Endothelial cell of umbilical vein (primary cell): ENCODE results near the gene SLC8A2. TPM values are rescaled to one million over a fixed set of nuclear protein-coding genes. Genes with fewer than 3 reads are reported as not detected.

Source experiments
- BruUV-seq: library from RNA; stranded (reverse); fragments of 400-500 nt; replicated peaks from 2 replicates; lab custom pipeline; 2021; lab: Mats Ljungman, UMichigan
- CTCF ChIA-PET: fragments of 300-600, 350-600 bp; sonication (Branson Sonifier 250); formaldehyde crosslinking; loops from one replicate; lab custom pipeline; 2021; ENCODE audit warnings: antibody characterized with exemption, inconsistent platforms; lab: Charles Lee
- POLR2A ChIA-PET: fragments of 300-600, 350-600 bp; sonication (Branson Sonifier 250); formaldehyde crosslinking; loops from one replicate; lab custom pipeline; 2021; ENCODE audit warnings: antibody characterized with exemption, inconsistent platforms; lab: Charles Lee
- DNase-seq: peaks from one replicate; pipeline ENCODE4 v3.0.0-alpha.2; 2011; ENCODE audit warnings: low read depth, low spot score
- FAIRE-seq: peaks from 2 replicates; lab custom pipeline; 2011; peaks lifted over from hg19 to GRCh38; lab: Jason Lieb, UNC
- H2AFZ ChIP-seq: 2 replicates; pipeline ENCODE4 v1.6.0; 2012; ENCODE audit warnings: low read depth, low read length, control low read depth, inconsistent platforms
- H3K27ac ChIP-seq: 2 replicates; pipeline ENCODE4 v1.5.1; 2011; ENCODE audit warnings: low read depth, mild to moderate bottlenecking, control low read depth, low read length, moderate library complexity; ENCODE audit not compliant: insufficient read depth
- H3K27me3 ChIP-seq, 2 experiments: 2 replicates each; pipeline versions ENCODE4 v1.6.0 to v1.6.1; 2011; ENCODE audit warnings: low read length in 2 of 2, mixed read lengths in 1 of 2; ENCODE audit not compliant: control insufficient read depth in 2 of 2, insufficient read depth in 2 of 2
- H3K36me3 ChIP-seq, 2 experiments: 2 replicates in 1 of 2; 3 replicates in 1 of 2; pipeline ENCODE4 v1.5.1; 2011; ENCODE audit warnings: low read length in 2 of 2, mild to moderate bottlenecking in 1 of 2, moderate library complexity in 1 of 2; ENCODE audit not compliant: control insufficient read depth in 2 of 2, insufficient read depth in 2 of 2; ENCODE audit errors: extremely low read depth in 1 of 2
- H3K4me1 ChIP-seq: 3 replicates; pipeline ENCODE4 v1.5.1; 2011; ENCODE audit warnings: mild to moderate bottlenecking, low read length; ENCODE audit not compliant: control insufficient read depth, insufficient read depth; ENCODE audit errors: extremely low read depth
- H3K4me2 ChIP-seq: 2 replicates; pipeline ENCODE4 v1.6.1; 2011; ENCODE audit warnings: low read length, control low read depth, mixed read lengths; ENCODE audit not compliant: insufficient read depth
- H3K4me3 ChIP-seq, 3 experiments: fragments of 200-600 bp in 1 of 3; sonication (generic), shearing (Covaris generic) in 1 of 3; replicated peaks in 1 of 3; 2 replicates each; pipeline ENCODE4 v1.5.1; 2011 to 2016; ENCODE audit warnings: control low read depth in 3 of 3, low read length in 3 of 3, mild to moderate bottlenecking in 2 of 3, inconsistent platforms in 1 of 3, low read depth in 1 of 3, moderate library complexity in 1 of 3; ENCODE audit not compliant: insufficient read depth in 1 of 3
- H3K79me2 ChIP-seq: 2 replicates; pipeline ENCODE4 v1.6.0; 2012; ENCODE audit warnings: low read length, inconsistent platforms; ENCODE audit not compliant: control insufficient read depth, insufficient read depth
- H3K9ac ChIP-seq: replicated peaks from 2 replicates; pipeline ENCODE3; 2011; ENCODE audit warnings: low read length, control low read depth; ENCODE audit not compliant: insufficient read depth; ENCODE audit errors: extremely low read depth
- H3K9me1 ChIP-seq: replicated peaks from 3 replicates; pipeline ENCODE4 v1.6.0; 2011; ENCODE audit warnings: mild to moderate bottlenecking, low read length; ENCODE audit not compliant: control insufficient read depth, insufficient read depth; ENCODE audit errors: extremely low read depth
- H3K9me3 ChIP-seq: replicated peaks from 2 replicates; pipeline ENCODE4 v1.5.1; 2012; ENCODE audit warnings: low read length, inconsistent platforms; ENCODE audit not compliant: control insufficient read depth, insufficient read depth
- H4K20me1 ChIP-seq: replicated peaks from 2 replicates; pipeline ENCODE3; 2011; ENCODE audit warnings: mild to moderate bottlenecking, low read length; ENCODE audit not compliant: control insufficient read depth, insufficient read depth; ENCODE audit errors: extremely low read depth
- CTCF ChIP-seq, 2 donors: IDR thresholded peaks; 1 replicate in 1 of 2; 2 replicates in 1 of 2; pipeline ENCODE4 v1.5.1; 2011; ENCODE audit warnings: low read length in 2 of 2, mild to moderate bottlenecking in 2 of 2, moderate library complexity in 2 of 2, control low read depth in 1 of 2, inconsistent platforms in 1 of 2, low read depth in 1 of 2; ENCODE audit not compliant: insufficient read depth in 1 of 2; ENCODE audit errors: extremely low read depth in 1 of 2
- EZH2 ChIP-seq: IDR thresholded peaks from 2 replicates; pipeline ENCODE4 v1.6.1; 2012; ENCODE audit warnings: borderline replicate concordance, low read depth, mild to moderate bottlenecking, moderate library complexity, low read length, inconsistent platforms; ENCODE audit not compliant: severe bottlenecking
- FOS ChIP-seq: IDR thresholded peaks from 2 replicates; pipeline ENCODE4 v1.6.1; 2011; ENCODE audit warnings: mild to moderate bottlenecking, low read length, moderate library complexity, borderline replicate concordance; ENCODE audit not compliant: insufficient read depth
- GATA2 ChIP-seq: IDR thresholded peaks from 2 replicates; pipeline ENCODE4 v1.7.0; 2011; ENCODE audit warnings: low read depth, mild to moderate bottlenecking, moderate library complexity, mixed read lengths, low read length; ENCODE audit not compliant: insufficient read length, insufficient read depth
- JUN ChIP-seq: IDR thresholded peaks from 2 replicates; pipeline ENCODE4 v1.6.1; 2011; ENCODE audit warnings: borderline replicate concordance, low read depth; ENCODE audit not compliant: insufficient read length, insufficient read depth
- MAX ChIP-seq: IDR thresholded peaks from 2 replicates; pipeline ENCODE4 v1.6.1; 2011; ENCODE audit not compliant: insufficient read depth, insufficient read length
- MYC ChIP-seq: IDR thresholded peaks from one replicate; pipeline ENCODE4 v1.6.1; 2011; ENCODE audit warnings: mild to moderate bottlenecking, low read depth, low read length
- POLR2A ChIP-seq: IDR thresholded peaks from 2 replicates; pipeline ENCODE4 v1.6.1; 2012; ENCODE audit warnings: low read depth, mild to moderate bottlenecking, control low read depth, low read length
- POLR2AphosphoS5 ChIP-seq: IDR thresholded peaks from 2 replicates; pipeline ENCODE4 v1.6.1; 2012; ENCODE audit warnings: low read depth, mild to moderate bottlenecking, control low read depth, low read length, moderate library complexity; ENCODE audit not compliant: insufficient read depth
- dilution Hi-C: fragments of 300-500 bp; cut with MboI; formaldehyde crosslinking; loops from one replicate; pipeline ENCODE4 v1.15.0; 2019; ENCODE audit warnings: low sequenced_read_pairs; ENCODE audit not compliant: extremely low pct_ligation_motif_present
- intact Hi-C: fragments of 100-400 bp; cut with micrococcal nuclease; formaldehyde crosslinking; loops from one replicate; pipeline ENCODE4 v1.10.0; 2022
- polyA plus RNA-seq, 4 experiments: library from polyadenylated mRNA; depleted of rRNA in 3 of 4; stranded (reverse) in 3 of 4; unstranded in 1 of 4; fragments of >200 nt; gene quantifications; 2 replicates each; pipeline versions ENCODE4 v1.2.1 to v1.2.3, GENCODE V29; 2011 to 2012; ENCODE audit warnings: missing spikeins in 1 of 4
- total RNA-seq: library from RNA; stranded (reverse); gene quantifications from 2 replicates; pipeline ENCODE4 v1.2.3, GENCODE V29; 2021

Gene SLC8A2
- total and polyA plus RNA-seq, 2 donors (not counting 3 experiments of a cell fraction or from before 2014, with no cell fraction given), result not detected

- no peak overlapping the region for H2AFZ ChIP-seq
- intact Hi-C loops, result no loop called here
- FAIRE-seq (no peak), DNase-seq (no peak)
- no peaks in the 10 kb centered on the region for H3K27me3 ChIP-seq
- CTCF ChIA-PET, result interaction anchor here (1.3 kb wide), 1 partner anchor 55 kb away, joined by 3 read pairs; no protein-coding TSS in a partner anchor
- POLR2A ChIA-PET, result no interaction called here
- no peaks in the 10 kb centered on the region for H3K9me3 ChIP-seq
- BruUV-seq, result no TSS peak
- no peak overlapping the region for H3K27ac ChIP-seq
- H3K9me1 ChIP-seq, result no peaks in the 10 kb centered on the region
- no peak overlapping the region for H3K4me3 ChIP-seq
- no peaks in the 10 kb centered on the region for H3K4me1 ChIP-seq
- no peak overlapping the region for H3K4me2 ChIP-seq
- no peak for TF ChIP-seq FOS
- no peak for TF ChIP-seq JUN
- no peak for TF ChIP-seq POLR2A
- no peak for TF ChIP-seq EZH2
- TF ChIP-seq GATA2, result no peak
- no peak for TF ChIP-seq POLR2AphosphoS5
- TF ChIP-seq MYC, result no peak
- no peak for TF ChIP-seq CTCF (IDR thresholded peaks at IDR 0.05; ENCODE audit: extremely low read depth in 1 of 2, insufficient read depth in 1 of 2, low read depth in 1 of 2, low read length in 2 of 2)
- no peak for TF ChIP-seq MAX
- no peak overlapping the region for H3K9ac ChIP-seq
- dilution Hi-C loops, result no loop called here
- peaks cover under 1 to 30% of the 10 kb centered on the region in 2 experiments for H3K36me3 ChIP-seq
- no peaks in the 10 kb centered on the region for H4K20me1 ChIP-seq
- no peaks in the 10 kb centered on the region for H3K79me2 ChIP-seq
These were observed 19.9 kb upstream of the SLC8A2 start for GRCh38 chr19:47491358-47492136.
